NB4 (cell line): ENCODE measurements around the gene MOGAT1.

Experiments used
- CTCF ChIP-seq: IDR thresholded peaks from one replicate; pipeline ENCODE4 v1.5.1; 2012; ENCODE audit warnings: low read depth, low read length
- POLR2A ChIP-seq: IDR thresholded peaks from 2 replicates; pipeline ENCODE4 v1.6.1; 2011; ENCODE audit warnings: mild to moderate bottlenecking; ENCODE audit not compliant: insufficient read length; ENCODE audit errors: extremely low read depth

GRCh38 chr2:222627764-222628163 lies 43.7 kb upstream of the MOGAT1 start:
- no peak for TF ChIP-seq CTCF
- no peak for TF ChIP-seq POLR2A
